CMK (cell line): Measurements from ENCODE around the gene NBEAL2.

Experiments used
- DNase-seq: peaks from one replicate; pipeline ENCODE4 v3.0.0-alpha.2; 2010; ENCODE audit warnings: low read depth

NBEAL2 gene

DNA sequence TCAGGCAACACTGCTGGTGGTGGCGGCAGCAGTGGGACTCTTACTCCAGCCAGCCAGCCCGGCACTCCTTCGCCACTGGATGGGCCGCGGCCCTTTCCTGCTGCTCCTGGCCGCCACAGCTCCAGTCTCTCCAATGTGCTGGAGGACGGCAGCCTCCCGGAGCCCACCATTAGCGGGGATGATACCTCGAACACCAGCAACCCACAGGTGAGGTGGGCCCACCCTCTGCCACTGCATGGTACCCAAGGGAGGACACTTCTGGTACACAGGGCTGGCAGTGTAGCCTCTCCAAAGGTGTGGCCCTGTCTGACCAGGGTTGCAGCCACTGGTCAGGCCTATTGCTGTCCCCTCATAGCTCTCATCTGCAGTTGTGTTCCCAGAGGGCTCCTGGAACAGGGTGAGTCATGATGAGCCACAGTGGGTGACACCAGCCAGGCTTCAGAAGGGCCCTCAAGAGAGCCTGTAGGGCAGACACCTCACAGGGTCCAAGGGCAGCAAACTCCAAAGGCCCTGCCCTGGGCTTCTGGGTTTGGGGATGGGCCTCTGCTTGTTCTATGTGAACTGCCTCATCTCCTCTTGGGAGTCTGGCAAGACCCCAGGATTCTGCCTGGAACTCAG is 20.8 kb downstream of the NBEAL2 start:
- DNase-seq = no peak

DNA sequence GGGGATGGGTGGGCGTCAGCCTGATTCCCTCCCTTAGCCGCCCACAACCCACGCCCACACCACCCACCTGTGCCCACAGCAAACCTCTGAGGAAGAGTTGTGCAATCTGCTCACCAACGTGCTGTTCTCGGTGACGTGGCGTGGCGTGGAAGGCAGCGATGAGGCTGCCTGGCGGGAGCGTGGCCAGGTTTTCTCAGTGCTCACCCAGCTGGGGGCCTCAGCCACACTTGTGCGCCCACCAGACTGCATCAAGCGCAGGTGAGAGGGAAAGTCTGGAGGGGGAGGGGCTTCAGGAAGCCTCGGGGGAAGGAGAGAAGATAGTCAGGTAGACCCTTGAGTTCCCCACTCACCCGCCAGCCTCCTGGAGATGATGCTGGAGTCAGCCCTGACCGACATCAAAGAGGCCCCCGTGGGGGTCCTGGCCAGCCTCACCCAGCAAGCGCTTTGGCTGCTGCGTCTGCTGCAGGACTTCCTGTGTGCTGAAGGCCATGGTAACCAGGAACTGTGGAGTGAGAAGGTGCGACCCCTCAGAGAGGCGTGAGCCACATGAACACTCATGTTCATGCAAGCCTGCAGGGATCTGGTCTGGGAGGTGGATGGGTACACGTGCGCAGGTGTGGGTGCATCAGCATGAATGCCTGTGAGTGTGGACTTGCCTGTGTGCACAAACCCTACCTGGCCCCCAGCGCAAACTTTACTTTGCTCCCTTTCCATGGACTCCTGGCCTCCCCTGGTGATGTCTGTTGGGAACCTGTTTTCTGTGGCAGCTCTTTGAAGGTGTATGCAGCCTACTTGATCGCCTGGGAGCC is 21.7 kb downstream of the NBEAL2 start:
- DNase-seq = no peak

DNA sequence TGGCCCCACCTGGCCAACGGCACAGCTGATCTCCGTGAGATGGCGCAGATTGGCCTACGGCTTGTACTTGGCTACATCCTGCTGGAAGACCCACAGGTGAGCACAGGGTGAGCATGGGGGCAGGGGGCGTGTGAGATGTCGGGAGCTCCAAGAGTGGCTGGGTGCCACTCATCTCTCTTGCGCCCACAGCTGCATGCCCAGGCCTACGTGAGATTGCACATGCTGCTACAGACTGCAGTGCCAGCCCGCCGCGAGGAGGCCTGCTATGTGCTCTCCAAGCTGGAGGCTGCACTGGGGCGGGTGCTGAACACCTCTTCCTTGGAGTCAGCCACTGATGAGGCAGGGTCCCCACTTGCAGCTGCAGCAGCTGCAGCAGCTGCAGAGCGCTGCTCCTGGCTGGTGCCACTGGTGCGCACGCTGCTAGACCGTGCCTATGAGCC is 22.3 kb downstream of the NBEAL2 start:
- DNase-seq = no peak

DNA sequence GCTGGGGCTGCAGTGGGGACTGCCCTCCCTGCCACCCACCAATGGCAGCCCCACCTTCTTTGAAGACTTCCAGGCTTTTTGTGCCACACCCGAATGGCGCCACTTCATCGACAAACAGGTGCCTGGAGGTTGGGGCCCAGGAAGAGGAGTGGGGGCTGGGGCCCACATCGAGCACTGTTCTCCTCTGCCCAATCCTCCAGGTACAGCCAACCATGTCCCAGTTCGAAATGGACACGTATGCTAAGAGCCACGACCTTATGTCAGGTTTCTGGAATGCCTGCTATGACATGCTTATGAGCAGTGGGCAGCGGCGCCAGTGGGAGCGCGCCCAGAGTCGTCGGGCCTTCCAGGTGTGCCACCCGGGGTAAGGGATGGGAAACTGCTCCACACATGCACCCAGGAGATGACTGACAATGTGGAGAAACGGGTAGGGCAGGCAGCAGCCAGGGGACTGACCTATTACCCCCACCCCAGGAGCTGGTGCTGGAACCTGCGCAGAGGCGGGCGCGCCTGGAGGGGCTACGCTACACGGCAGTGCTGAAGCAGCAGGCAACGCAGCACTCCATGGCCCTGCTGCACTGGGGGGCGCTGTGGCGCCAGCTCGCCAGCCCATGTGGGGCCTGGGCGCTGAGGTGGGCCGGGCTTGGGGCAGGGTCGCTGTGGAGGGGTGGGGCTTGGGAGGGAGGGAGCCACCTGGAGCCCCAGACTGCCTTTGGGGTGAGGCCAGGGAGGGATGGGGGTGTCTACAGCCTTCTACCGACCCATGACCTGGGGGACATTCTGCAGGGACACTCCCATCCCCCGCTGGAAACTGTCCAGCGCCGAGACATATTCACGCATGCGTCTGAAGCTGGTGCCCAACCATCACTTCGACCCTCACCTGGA is 22.9 kb downstream of the NBEAL2 start:
- no peak for DNase-seq

DNA sequence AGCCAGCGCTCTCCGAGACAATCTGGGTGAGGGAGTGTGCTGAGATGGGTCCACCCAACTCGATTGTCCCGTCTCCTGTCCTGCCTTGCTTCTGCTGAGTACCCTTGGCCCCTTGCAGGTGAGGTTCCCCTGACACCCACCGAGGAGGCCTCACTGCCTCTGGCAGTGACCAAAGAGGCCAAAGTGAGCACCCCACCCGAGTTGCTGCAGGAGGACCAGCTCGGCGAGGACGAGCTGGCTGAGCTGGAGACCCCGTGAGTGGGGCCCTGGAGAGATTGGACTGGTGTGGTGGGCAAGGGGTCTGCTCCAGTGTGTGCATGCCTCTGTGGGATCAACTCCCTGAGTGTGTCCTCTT is 23.6 kb downstream of the NBEAL2 start:
- no peak for DNase-seq

DNA sequence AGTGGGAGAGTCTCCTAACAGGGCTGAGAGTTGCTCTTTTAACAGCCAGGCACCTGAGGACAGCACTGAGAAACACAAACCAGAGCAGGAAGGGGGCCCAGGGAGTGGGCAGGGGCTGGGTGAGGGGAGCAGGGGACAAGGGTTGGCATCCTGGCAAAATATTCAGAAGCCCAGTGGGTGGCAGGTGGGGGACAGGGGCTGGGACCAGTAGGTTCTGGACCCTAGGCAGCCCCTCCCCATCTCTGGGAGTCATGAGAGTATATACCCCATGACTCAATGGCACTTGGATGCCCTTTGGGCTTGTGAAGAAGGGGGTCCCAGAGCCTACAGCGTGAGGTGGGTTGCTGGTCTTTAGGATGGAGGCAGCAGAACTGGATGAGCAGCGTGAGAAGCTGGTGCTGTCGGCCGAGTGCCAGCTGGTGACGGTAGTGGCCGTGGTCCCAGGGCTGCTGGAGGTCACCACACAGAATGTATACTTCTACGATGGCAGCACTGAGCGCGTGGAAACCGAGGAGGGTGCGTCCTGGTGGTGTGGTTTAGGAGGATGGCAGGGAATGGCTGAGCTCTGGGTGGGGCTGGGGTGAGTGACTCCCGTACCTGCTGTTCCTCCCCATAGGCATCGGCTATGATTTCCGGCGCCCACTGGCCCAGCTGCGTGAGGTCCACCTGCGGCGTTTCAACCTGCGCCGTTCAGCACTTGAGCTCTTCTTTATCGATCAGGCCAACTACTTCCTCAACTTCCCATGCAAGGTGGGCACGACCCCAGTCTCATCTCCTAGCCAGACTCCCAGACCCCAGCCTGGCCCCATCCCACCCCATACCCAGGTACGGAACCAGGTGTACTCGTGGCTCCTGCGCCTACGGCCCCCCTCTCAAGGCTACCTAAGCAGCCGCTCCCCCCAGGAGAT is 24.2 kb downstream of the NBEAL2 start:
- no peak for DNase-seq

DNA sequence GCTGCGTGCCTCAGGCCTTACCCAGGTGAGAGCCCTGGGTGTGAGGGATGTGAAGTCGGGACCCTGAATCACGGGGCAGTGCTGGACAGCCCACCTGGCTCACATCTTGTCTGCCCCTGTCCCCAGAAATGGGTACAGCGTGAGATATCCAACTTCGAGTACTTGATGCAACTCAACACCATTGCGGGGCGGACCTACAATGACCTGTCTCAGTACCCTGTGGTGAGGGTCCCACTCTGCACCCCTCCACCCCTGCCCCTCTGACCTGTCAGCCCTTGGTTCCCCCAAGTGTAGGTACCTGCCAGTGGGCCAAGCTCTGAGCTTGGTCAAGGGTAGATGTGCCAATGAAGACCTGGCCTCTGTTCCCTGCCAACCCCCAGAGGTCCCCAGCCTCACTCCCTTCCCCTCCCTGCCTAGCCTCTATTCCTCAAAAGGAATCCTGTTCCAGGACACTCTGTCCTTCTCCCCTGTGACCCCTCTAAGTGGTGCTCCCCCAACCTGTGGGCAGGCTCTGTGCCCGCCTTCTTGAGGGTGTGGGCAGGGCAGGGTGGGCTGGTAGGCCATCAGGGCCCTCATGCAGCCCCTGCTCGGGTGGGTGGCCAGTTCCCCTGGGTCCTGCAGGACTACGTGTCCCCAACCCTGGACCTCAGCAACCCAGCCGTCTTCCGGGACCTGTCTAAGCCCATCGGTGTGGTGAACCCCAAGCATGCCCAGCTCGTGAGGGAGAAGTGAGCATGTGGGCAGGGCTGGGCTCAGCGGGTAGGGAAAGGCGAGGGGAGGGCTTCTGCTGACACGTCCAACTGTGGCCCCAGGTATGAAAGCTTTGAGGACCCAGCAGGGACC is 25.1 kb downstream of the NBEAL2 start:
- DNase-seq = no peak

DNA sequence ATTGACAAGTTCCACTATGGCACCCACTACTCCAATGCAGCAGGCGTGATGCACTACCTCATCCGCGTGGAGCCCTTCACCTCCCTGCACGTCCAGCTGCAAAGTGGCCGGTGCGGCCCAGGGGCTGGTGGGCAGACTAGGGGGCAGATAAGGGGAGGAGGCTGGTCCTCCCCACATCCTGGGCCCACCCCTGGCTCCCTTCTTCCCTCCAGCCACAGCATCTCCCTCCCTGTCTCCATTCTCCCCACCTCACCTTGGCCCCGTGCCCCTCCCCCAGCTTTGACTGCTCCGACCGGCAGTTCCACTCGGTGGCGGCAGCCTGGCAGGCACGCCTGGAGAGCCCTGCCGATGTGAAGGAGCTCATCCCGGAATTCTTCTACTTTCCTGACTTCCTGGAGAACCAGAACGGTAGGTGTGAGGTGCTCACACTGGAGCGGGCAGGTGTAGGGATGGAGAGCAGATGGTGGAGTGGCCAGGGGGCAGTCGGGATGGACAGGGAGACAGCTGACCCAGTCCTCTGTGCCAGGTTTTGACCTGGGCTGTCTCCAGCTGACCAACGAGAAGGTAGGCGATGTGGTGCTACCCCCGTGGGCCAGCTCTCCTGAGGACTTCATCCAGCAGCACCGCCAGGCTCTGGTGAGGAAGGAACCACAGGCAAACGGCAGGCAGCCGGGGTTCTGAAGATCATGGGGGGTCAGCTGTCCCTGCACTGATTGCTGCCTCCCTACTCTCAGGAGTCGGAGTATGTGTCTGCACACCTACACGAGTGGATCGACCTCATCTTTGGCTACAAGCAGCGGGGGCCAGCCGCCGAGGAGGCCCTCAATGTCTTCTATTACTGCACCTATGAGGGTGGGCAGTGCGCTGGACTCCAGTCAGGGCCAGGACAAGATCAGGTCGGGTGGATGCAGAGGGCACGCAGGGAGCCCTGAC is 26.0 kb downstream of the NBEAL2 start:
- DNase-seq = no peak

DNA sequence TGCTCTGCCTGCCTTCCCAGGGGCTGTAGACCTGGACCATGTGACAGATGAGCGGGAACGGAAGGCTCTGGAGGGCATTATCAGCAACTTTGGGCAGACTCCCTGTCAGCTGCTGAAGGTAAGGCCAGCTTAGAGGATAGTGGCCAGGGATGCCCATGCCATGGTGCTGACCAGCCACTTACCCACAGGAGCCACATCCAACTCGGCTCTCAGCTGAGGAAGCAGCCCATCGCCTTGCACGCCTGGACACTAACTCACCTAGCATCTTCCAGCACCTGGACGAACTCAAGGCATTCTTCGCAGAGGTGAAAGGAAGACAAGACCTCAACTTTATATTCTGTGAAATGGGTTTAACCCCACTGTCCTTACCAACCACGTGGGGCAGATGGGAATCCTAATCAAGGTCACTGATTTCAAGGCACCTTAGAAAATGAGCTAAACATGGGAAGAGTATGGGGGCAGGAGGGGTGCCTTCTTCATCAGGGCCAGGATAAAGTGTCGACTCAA is 26.7 kb downstream of the NBEAL2 start:
- no peak for DNase-seq

DNA sequence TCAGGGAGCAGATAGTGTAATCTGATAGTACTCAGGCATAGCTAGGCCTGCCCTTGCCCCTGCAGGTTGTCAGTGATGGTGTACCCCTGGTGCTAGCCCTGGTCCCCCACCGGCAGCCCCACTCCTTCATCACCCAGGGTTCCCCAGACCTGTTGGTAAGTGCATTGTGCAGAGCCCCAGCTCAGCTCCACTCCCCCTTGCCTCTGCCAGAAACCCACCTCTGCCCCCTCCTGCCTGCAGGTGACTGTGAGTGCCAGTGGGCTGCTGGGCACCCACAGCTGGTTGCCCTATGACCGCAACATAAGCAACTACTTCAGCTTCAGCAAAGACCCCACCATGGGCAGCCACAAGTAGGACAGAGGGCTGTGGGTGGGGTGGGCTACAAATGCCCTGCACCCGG is 27.5 kb downstream of the NBEAL2 start:
- DNase-seq = no peak

DNA sequence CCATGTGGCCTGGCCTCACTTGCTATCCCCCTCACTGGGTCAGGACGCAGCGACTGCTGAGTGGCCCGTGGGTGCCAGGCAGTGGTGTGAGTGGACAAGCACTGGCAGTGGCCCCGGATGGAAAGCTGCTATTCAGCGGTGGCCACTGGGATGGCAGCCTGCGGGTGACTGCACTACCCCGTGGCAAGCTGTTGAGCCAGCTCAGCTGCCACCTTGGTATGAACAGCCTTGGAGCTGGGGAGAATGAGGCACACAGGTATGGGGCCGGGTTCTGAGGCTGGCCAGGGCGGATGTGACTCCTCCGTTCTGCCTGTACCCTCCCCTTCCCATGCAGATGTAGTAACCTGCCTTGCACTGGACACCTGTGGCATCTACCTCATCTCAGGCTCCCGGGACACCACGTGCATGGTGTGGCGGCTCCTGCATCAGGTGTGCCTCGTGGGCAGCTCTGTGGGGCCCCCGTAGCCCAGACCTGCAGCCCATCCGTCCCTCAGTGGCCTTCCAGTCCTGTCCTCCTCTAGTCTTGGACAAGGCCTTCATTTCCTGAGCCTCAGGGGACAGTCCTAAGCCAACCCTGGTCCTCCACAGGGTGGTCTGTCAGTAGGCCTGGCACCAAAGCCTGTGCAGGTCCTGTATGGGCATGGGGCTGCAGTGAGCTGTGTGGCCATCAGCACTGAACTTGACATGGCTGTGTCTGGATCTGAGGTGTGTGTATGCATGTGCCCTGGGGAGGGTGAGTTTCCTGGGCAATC is 28.2 kb downstream of the NBEAL2 start:
- no peak for DNase-seq

DNA sequence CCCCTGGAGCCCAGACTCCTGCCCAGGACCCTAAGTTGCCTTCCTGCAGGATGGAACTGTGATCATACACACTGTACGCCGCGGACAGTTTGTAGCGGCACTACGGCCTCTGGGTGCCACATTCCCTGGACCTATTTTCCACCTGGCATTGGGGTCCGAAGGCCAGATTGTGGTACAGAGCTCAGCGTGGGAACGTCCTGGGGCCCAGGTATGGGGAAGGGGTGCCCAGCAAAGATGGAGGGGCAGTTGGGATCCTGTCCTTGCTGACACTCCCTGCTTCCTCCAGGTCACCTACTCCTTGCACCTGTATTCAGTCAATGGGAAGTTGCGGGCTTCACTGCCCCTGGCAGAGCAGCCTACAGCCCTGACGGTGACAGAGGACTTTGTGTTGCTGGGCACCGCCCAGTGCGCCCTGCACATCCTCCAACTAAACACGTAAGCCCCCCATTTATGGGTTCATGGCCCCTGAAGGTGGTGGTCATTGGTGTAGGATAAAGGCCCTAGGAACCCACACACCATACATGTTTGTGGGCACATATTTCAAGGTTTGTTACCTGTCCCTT is 28.8 kb downstream of the NBEAL2 start:
- DNase-seq = no peak

DNA sequence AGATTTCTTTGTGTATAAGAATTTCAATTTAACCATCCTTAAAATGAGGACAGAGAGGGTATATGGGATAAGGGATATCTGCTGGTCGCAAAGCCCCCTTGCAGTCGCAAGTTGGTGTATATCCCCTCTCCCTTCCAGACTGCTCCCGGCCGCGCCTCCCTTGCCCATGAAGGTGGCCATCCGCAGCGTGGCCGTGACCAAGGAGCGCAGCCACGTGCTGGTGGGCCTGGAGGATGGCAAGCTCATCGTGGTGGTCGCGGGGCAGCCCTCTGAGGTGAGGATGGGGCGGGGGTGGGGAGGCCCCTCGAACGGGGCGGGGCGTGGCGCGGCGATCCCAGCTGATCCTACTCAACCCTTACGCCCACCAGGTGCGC is 29.4 kb downstream of the NBEAL2 start:
- no peak for DNase-seq

DNA sequence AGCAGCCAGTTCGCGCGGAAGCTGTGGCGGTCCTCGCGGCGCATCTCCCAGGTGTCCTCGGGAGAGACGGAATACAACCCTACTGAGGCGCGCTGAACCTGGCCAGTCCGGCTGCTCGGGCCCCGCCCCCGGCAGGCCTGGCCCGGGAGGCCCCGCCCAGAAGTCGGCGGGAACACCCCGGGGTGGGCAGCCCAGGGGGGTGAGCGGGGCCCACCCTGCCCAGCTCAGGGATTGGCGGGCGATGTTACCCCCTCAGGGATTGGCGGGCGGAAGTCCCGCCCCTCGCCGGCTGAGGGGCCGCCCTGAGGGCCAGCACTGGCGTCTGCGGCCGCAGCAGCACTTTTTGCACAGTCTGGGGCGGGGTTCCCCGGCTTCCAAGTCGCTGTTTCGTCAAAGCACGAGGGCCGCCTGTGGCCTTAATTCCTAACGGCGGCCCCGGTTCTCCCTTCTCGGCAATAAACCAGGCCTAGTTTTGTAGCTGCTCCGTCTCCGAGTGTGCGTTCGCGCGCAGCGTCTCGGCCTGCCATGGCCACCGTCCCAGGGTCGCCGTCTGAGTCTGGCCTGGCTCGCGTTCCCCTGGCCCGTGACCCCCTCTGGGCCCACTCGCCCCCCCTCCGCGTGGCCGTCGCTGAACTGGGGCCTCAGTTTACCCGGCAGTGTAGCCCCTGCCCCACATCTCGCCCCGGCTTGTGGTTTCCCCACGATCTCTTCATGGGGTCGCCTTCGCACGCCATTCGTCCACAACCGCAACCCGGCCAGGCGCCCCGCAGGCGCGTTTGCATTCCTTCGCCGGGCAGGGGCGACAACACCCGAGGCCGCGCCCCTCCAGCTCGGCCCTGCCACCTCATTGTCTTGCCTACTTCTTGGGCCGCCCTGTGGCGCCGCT is 30.0 kb downstream of the NBEAL2 start:
- no peak for DNase-seq

DNA sequence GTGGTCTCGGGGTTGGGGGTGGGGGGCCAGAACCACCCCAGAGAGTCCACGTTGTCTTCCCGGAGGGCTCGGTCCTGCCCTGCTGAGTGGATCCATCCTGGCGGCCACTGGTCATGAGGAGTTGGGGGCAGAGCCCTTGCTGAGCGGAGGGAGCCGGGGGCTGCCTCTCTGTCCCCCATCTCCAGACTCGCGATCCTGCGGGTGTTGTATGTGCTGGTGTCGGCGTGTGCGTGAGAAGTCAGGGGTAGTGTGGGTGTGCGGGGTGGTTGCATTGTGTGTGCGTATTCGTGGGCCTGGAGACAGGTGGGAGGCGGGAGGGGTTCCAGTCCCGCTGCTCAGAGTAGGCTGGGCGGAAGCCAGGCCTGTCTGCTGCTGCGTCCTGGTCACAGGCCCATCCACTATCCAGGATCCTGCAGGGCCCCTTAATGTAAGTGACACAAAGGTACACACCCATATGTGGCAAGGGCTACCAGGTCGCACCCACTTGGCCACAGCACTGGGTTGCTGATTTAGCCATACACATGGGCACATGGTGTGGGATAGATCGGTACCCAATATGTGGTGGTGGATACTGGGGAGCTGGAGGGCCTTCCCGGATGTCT is 30.7 kb downstream of the NBEAL2 start:
- DNase-seq = no peak

DNA sequence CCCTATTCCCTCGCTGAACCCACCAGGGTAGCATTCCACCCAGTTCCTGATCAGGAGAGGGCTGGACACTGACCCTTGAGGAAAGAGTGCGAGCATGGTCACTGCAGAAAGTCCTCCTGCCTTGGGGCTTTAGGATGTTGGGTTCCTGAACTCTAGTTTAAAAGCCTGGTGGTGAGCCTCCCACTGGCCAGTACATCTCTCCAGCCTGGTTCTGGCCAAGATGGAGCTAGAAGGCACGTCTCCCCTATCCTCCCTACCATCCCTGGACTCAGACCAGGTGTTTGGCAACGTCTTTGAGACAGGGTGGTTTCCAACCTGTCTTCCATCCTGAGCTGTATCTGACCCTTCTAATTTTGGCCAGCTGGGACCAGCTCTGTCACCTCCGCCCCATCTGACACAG is 31.4 kb downstream of the NBEAL2 start:
- no peak for DNase-seq

DNA sequence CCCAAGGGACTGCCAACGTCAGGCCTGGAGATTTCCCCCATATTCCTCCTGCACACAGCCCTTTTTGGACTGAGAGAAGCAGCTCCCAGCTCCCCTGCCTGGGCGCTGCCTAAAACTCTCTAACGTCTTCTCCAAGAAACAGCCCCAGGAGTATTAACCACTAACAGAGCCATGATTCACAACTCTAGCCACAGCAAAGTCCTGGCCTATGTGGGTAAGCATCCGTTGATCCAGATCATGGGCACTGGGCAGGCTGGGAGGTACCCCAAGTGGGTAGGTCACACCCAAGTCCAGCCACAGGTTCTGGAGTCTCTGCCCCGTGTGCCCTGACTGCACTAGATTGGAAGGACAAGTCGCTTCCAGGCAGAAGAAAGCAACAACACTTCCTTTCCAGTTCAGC is 31.9 kb downstream of the NBEAL2 start:
- DNase-seq = no peak
